GM23338 (cell line): Measurements from ENCODE around the gene CYP20A1.

Experiments
- CTCF ChIP-seq, 2 experiments: fragments of 200-600 bp in 1 of 2; sonication (generic) in 1 of 2; conservative IDR thresholded peaks; 2 replicates each; pipeline versions ENCODE4 v1.5.1 to v1.6.1; 2016 to 2017; ENCODE audit warnings: antibody characterized with exemption in 2 of 2, low read depth in 2 of 2, mild to moderate bottlenecking in 2 of 2, moderate library complexity in 1 of 2
- EZH2 ChIP-seq: fragments of 200-600 bp; sonication (generic); IDR thresholded peaks from one replicate; pipeline ENCODE4 v1.8.0; 2017; ENCODE audit warnings: antibody characterized with exemption, mild to moderate bottlenecking, low read depth; ENCODE audit not compliant: unreplicated experiment
- EZH2phosphoT487 ChIP-seq: fragments of 200-600 bp; sonication (generic); IDR thresholded peaks from one replicate; pipeline ENCODE4 v1.8.1; 2018; ENCODE audit warnings: antibody characterized with exemption; ENCODE audit not compliant: unreplicated experiment
- NANOG ChIP-seq: IDR thresholded peaks from 2 replicates; pipeline ENCODE4 v1.6.1; 2016; ENCODE audit warnings: antibody characterized with exemption, borderline replicate concordance
- POLR2AphosphoS5 ChIP-seq: IDR thresholded peaks from 2 replicates; pipeline ENCODE4 v1.6.1; 2016; ENCODE audit warnings: antibody characterized with exemption, low read depth
- REST ChIP-seq: IDR thresholded peaks from one replicate; pipeline ENCODE4 v1.6.1; 2018; ENCODE audit warnings: antibody characterized with exemption; ENCODE audit not compliant: unreplicated experiment
- ZNF114 ChIP-seq: fragments of 250-450 bp; sonication (Bioruptor Pico); IDR thresholded peaks from 2 replicates; pipeline ENCODE4 v1.5.0; 2020; ENCODE audit warnings: mild to moderate bottlenecking, moderate library complexity

- TF ChIP-seq CTCF (conservative IDR thresholded peaks at IDR 0.05; ENCODE audit: low read depth in 2 of 2), result no peak
- TF ChIP-seq POLR2AphosphoS5, result no peak
- TF ChIP-seq EZH2, result no peak
- no peak for TF ChIP-seq NANOG
- TF ChIP-seq ZNF114 (CRISPR knock-in tag), result no peak
- no peak for TF ChIP-seq REST
- TF ChIP-seq EZH2phosphoT487, result no peak
Measured at GRCh38 chr2:203200866-203201265, 38.0 kb upstream of the CYP20A1 start.
